GM23338 (cell line): ENCODE measurements around the gene HOXC9.

ENCODE experiments used
- CREB1 ChIP-seq: fragments of 250-450 bp; sonication (Bioruptor Pico); IDR thresholded peaks from 2 replicates; pipeline ENCODE4 v1.5.0; 2020; ENCODE audit warnings: low read depth, mild to moderate bottlenecking, moderate library complexity
- CTCF ChIP-seq, 2 experiments: fragments of 200-600 bp in 1 of 2; sonication (generic) in 1 of 2; conservative IDR thresholded peaks; 2 replicates each; pipeline versions ENCODE4 v1.5.1 to v1.6.1; 2016 to 2017; ENCODE audit warnings: antibody characterized with exemption in 2 of 2, low read depth in 2 of 2, mild to moderate bottlenecking in 2 of 2, moderate library complexity in 1 of 2
- ETS1 ChIP-seq: IDR thresholded peaks from 2 replicates; pipeline ENCODE4 v1.6.1; 2016; ENCODE audit warnings: antibody characterized with exemption
- EZH2 ChIP-seq: fragments of 200-600 bp; sonication (generic); IDR thresholded peaks from one replicate; pipeline ENCODE4 v1.8.0; 2017; ENCODE audit warnings: antibody characterized with exemption, mild to moderate bottlenecking, low read depth; ENCODE audit not compliant: unreplicated experiment
- EZH2phosphoT487 ChIP-seq: fragments of 200-600 bp; sonication (generic); IDR thresholded peaks from one replicate; pipeline ENCODE4 v1.8.1; 2018; ENCODE audit warnings: antibody characterized with exemption; ENCODE audit not compliant: unreplicated experiment
- JUNB ChIP-seq: IDR thresholded peaks from one replicate; pipeline ENCODE4 v1.6.1; 2016; ENCODE audit warnings: antibody characterized with exemption; ENCODE audit not compliant: unreplicated experiment
- NANOG ChIP-seq: IDR thresholded peaks from 2 replicates; pipeline ENCODE4 v1.6.1; 2016; ENCODE audit warnings: antibody characterized with exemption, borderline replicate concordance
- POLR2AphosphoS5 ChIP-seq: IDR thresholded peaks from 2 replicates; pipeline ENCODE4 v1.6.1; 2016; ENCODE audit warnings: antibody characterized with exemption, low read depth
- REST ChIP-seq: IDR thresholded peaks from one replicate; pipeline ENCODE4 v1.6.1; 2018; ENCODE audit warnings: antibody characterized with exemption; ENCODE audit not compliant: unreplicated experiment
- STAT1 ChIP-seq: IDR thresholded peaks from one replicate; pipeline ENCODE4 v1.6.1; 2016; ENCODE audit warnings: antibody characterized with exemption; ENCODE audit not compliant: unreplicated experiment
- ZNF114 ChIP-seq: fragments of 250-450 bp; sonication (Bioruptor Pico); IDR thresholded peaks from 2 replicates; pipeline ENCODE4 v1.5.0; 2020; ENCODE audit warnings: mild to moderate bottlenecking, moderate library complexity
- ZNF331 ChIP-seq: fragments of 250-450 bp; sonication (Bioruptor Pico); IDR thresholded peaks from 2 replicates; pipeline ENCODE4 v1.5.0; 2020; ENCODE audit warnings: low read depth, mild to moderate bottlenecking, moderate library complexity
- ZNF462 ChIP-seq: fragments of 250-450 bp; sonication (Bioruptor Pico); IDR thresholded peaks from 2 replicates; pipeline ENCODE4 v1.5.0; 2020; ENCODE audit warnings: mild to moderate bottlenecking, moderate library complexity

GRCh38 chr12:54041097-54041690, 41.2 kb downstream of the HOXC9 start:
- no peak for TF ChIP-seq CTCF (conservative IDR thresholded peaks at IDR 0.05; ENCODE audit: low read depth in 2 of 2)
- TF ChIP-seq EZH2phosphoT487, result no peak
- TF ChIP-seq CREB1 (CRISPR knock-in tag), result no peak
- TF ChIP-seq REST, result no peak
- TF ChIP-seq ZNF462 (CRISPR knock-in tag), result no peak
- peak; percentile 15 for TF ChIP-seq EZH2
- TF ChIP-seq POLR2AphosphoS5, result no peak
- TF ChIP-seq JUNB, result no peak
- TF ChIP-seq ZNF331, result no peak
- no peak for TF ChIP-seq ETS1
- TF ChIP-seq NANOG, result no peak
- TF ChIP-seq ZNF114, result no peak
- no peak for TF ChIP-seq STAT1
